Stomach smooth muscle (tissue), 2 donors: ENCODE data around the gene PRAMEF13.
"Not testable (repeated sequence)": the region's sequence is repeated elsewhere in the genome, so short reads cannot be mapped to it uniquely, and the experiment has no call there.

ENCODE experiments used
- H3K27ac ChIP-seq: one replicate; pipeline ENCODE4 v1.7.0; 2013; ENCODE audit warnings: mild to moderate bottlenecking, low read length, inconsistent platforms
- H3K27me3 ChIP-seq, 2 donors: one replicate each; pipeline ENCODE4 v1.7.0; 2013; ENCODE audit warnings: low read length in 2 of 2; ENCODE audit not compliant: insufficient read depth in 2 of 2, control insufficient read depth in 1 of 2
- H3K36me3 ChIP-seq, 2 donors: one replicate each; pipeline ENCODE4 v1.7.0; 2013; ENCODE audit warnings: low read length in 2 of 2; ENCODE audit not compliant: control insufficient read depth in 2 of 2, insufficient read depth in 2 of 2
- H3K4me1 ChIP-seq: one replicate; pipeline ENCODE4 v1.7.0; 2013; ENCODE audit warnings: low read length; ENCODE audit not compliant: control insufficient read depth, insufficient read depth
- H3K4me3 ChIP-seq, 2 donors: one replicate each; pipeline ENCODE4 v1.7.0; 2013; ENCODE audit warnings: low read length in 2 of 2
- H3K9ac ChIP-seq, 2 donors: one replicate each; pipeline ENCODE4 v1.7.0; 2013; ENCODE audit warnings: low read length in 2 of 2, mild to moderate bottlenecking in 1 of 2
- H3K9me3 ChIP-seq, 2 donors: one replicate each; pipeline ENCODE4 v1.7.0; 2013; ENCODE audit warnings: low read length in 2 of 2; ENCODE audit not compliant: control insufficient read depth in 2 of 2
- donor health status: healthy.
- donor health status: Pancreatic carcinoma.

PRAMEF13 gene

DNA sequence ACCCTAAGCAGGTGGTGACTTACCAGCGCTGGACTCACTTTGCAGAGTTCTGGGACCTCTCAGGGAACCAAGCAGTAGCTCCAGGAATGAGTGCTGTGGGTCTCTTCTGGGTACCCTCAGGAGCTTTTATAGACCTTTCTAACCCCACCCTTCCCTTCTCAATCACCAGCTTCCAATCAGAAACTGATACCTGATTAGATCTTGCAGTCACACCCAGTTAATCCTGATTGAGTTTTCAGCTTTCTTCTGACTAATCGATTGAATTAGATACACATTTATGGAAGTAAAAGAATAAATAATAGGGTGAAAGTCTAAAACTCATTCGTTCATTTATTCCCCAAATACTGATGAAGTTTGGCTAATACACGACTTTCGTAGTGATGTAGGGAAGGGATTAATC is at the start of gene PRAMEF13:
Gene PRAMEF13, minus strand, starts transcription at position 101 of the 400 bp plus-strand sequence. CDS start 1,820 bp downstream, outside the sequence.
- H3K4me1 ChIP-seq, H3K27me3 ChIP-seq, H3K36me3 ChIP-seq, H3K4me3 ChIP-seq, H3K9me3 ChIP-seq, H3K27ac ChIP-seq, H3K9ac ChIP-seq: not testable (repeated sequence)

DNA sequence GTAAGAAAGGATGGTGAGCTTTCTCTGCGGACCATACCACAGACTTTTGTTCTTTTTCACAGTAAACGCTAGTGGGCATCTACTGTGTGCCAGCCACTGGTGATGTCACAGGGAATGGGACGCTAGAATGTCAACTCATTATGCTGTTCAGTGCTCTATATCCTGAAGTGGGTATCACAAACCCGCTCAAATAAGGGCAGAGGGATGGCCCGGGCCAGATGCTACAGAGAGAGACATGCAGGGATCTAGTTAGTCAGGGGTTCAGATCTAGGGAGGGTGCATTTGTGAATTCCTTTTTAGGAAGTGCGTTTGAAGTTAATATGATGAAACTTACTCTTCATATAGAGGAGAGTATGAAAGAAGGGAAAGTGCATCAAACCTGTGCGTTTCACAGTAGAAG is 45.9 kb upstream of the PRAMEF13 start:
- H3K27me3 ChIP-seq, H3K9ac ChIP-seq, H3K9me3 ChIP-seq, H3K36me3 ChIP-seq, H3K27ac ChIP-seq, H3K4me1 ChIP-seq, H3K4me3 ChIP-seq: not testable (repeated sequence)

- H3K36me3 ChIP-seq, H3K9me3 ChIP-seq, H3K4me1 ChIP-seq, H3K27ac ChIP-seq, H3K9ac ChIP-seq, H3K4me3 ChIP-seq, H3K27me3 ChIP-seq: not testable (repeated sequence)
Observed at GRCh38 chr1:13246554-13246871, 45.3 kb upstream of the PRAMEF13 start.

DNA sequence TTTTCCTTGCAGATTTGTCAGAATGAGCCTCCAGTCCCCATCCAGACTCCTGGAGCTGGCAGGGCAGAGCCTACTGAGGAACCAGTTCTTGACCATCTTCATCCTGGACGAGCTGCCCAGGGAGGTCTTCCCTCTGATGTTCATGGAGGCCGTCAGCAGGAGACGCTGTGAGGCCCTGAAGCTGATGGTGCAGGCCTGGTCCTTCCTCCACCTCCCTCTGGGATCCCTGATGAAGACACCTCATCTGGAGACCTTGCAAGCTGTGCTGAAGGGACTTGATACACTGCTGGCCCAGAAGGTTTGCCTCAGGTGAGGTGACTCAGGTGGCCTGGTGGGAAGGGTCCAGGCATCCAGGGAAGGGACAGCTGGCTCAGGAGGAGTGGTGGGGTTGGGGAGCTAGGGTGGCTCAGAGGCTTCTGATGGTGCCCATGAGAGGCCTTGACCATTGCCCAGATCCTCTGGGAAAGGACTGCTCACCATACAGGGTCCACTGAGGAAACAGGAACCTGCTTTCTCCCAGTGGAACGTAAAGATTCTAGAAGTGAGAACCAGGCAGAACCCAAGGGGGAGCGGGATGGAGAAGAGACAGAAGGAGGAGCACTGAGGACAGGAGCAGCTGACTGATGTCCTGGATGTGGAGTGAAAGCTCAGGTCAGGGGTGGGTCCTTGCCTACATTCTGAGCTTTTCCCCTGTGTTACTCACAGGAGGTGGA is 44.8 kb upstream of the PRAMEF13 start:
- not testable (repeated sequence) for H3K36me3 ChIP-seq, H3K9me3 ChIP-seq, H3K27me3 ChIP-seq, H3K9ac ChIP-seq, H3K27ac ChIP-seq, H3K4me3 ChIP-seq, H3K4me1 ChIP-seq

GRCh38 chr1:13243536-13244263 is 42.5 kb upstream of the PRAMEF13 start:
- H3K9ac ChIP-seq, H3K27ac ChIP-seq, H3K36me3 ChIP-seq, H3K27me3 ChIP-seq, H3K4me3 ChIP-seq, H3K9me3 ChIP-seq, H3K4me1 ChIP-seq: not testable (repeated sequence)

DNA sequence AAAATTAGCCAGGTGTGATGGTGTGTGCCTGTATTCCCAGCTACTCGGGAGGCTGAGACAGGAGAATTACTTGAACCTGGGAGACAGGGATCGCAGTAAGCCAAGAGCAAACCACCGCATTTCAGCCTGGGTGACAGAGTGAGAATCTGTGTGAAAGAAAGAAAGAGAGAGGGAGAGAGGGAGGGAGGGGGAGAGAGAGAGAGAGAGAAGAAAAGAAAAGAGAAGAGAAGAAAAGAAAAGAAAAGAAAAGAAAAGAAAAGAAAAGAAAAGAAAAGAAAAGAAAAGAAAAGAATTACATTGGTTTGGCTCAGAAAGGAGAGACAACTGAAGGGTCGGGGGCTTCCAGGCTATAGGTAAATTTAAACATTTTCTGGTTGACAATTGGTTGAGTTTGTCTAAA is 38.4 kb upstream of the PRAMEF13 start:
- not testable (repeated sequence) for H3K36me3 ChIP-seq, H3K9me3 ChIP-seq, H3K27me3 ChIP-seq, H3K4me1 ChIP-seq, H3K9ac ChIP-seq, H3K27ac ChIP-seq, H3K4me3 ChIP-seq

- H3K9ac ChIP-seq, H3K9me3 ChIP-seq, H3K4me1 ChIP-seq, H3K27ac ChIP-seq, H3K36me3 ChIP-seq, H3K27me3 ChIP-seq, H3K4me3 ChIP-seq: not testable (repeated sequence)
Observed at GRCh38 chr1:13237572-13237971, 36.4 kb upstream of the PRAMEF13 start.

- not testable (repeated sequence) for H3K9me3 ChIP-seq, H3K4me3 ChIP-seq, H3K4me1 ChIP-seq, H3K27ac ChIP-seq, H3K27me3 ChIP-seq, H3K9ac ChIP-seq, H3K36me3 ChIP-seq
Observed at GRCh38 chr1:13234057-13234456, 32.8 kb upstream of the PRAMEF13 start.

GRCh38 chr1:13232056-13232455 is 30.8 kb upstream of the PRAMEF13 start:
- H3K27me3 ChIP-seq, H3K9ac ChIP-seq, H3K9me3 ChIP-seq, H3K27ac ChIP-seq, H3K36me3 ChIP-seq, H3K4me1 ChIP-seq, H3K4me3 ChIP-seq: not testable (repeated sequence)

GRCh38 chr1:13231061-13231750 is 30.0 kb upstream of the PRAMEF13 start:
- not testable (repeated sequence) for H3K9me3 ChIP-seq, H3K4me3 ChIP-seq, H3K27ac ChIP-seq, H3K36me3 ChIP-seq, H3K4me1 ChIP-seq, H3K9ac ChIP-seq, H3K27me3 ChIP-seq

- H3K27ac ChIP-seq, H3K4me3 ChIP-seq, H3K9me3 ChIP-seq, H3K27me3 ChIP-seq, H3K9ac ChIP-seq, H3K36me3 ChIP-seq, H3K4me1 ChIP-seq: not testable (repeated sequence)
Observed at GRCh38 chr1:13230601-13231000, 29.4 kb upstream of the PRAMEF13 start.
